Measurements from ENCODE around the gene STK32C.

DNA sequence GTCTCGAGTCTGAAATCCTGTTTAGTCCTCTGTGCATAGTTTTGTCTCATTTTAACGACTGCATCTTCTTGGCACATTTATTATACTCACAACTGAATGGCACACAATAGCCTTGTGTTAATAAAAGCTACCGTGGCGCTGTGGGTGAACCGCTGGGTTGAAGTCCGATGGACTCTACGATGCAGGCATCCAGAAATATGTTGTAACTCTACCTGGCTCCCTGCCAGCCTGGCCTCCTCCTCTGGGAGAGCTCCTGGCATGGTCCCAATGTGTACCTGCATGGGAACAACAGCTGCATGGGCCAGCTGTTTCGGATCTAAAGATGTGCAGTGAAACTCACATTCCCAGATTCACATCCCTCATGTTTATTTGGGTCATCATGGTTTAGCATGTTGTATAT, 124.7 kb downstream of the STK32C start:
- TF ChIP-seq EP300 (IDR thresholded peaks at IDR 0.05), result no peak
- TF ChIP-seq, protein P1, sequence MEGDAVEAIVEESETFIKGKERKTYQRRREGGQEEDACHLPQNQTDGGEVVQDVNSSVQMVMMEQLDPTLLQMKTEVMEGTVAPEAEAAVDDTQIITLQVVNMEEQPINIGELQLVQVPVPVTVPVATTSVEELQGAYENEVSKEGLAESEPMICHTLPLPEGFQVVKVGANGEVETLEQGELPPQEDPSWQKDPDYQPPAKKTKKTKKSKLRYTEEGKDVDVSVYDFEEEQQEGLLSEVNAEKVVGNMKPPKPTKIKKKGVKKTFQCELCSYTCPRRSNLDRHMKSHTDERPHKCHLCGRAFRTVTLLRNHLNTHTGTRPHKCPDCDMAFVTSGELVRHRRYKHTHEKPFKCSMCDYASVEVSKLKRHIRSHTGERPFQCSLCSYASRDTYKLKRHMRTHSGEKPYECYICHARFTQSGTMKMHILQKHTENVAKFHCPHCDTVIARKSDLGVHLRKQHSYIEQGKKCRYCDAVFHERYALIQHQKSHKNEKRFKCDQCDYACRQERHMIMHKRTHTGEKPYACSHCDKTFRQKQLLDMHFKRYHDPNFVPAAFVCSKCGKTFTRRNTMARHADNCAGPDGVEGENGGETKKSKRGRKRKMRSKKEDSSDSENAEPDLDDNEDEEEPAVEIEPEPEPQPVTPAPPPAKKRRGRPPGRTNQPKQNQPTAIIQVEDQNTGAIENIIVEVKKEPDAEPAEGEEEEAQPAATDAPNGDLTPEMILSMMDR (IDR thresholded peaks at IDR 0.05), result no peak
- TF ChIP-seq POLR2A (IDR thresholded peaks at IDR 0.05), result no peak

Measured in tibial nerve (tissue), 4 donors.